HepG2 (cell line): ENCODE data around the gene C2orf49. TPM values are rescaled to one million over a fixed set of nuclear protein-coding genes. Genes with fewer than 3 reads are reported as not detected.
A peak's percentile ranks its signal among the peaks of the same experiment; 100 is the strongest.

Source experiments
- ASH2L ChIP-seq: fragments of 300-600, 200-600 bp; sonication (generic); IDR thresholded peaks from 2 replicates; pipeline ENCODE4 v1.7.0; 2017; ENCODE audit warnings: low read depth, mild to moderate bottlenecking, moderate library complexity, mixed read lengths, low read length; ENCODE audit not compliant: insufficient read length
- ATF1 ChIP-seq: IDR thresholded peaks from 2 replicates; pipeline ENCODE4 v1.6.1; 2016; ENCODE audit warnings: mild to moderate bottlenecking, control low read depth
- CREB1 ChIP-seq, 2 experiments: fragments of 450-650 bp in 1 of 2; IDR thresholded peaks; 2 replicates each; pipeline ENCODE4 v1.6.1; 2016 to 2017; ENCODE audit warnings: control low read depth in 1 of 2, mild to moderate bottlenecking in 1 of 2, missing compliant biosample characterization in 1 of 2, missing genetic modification characterization in 1 of 2
- HDAC2 ChIP-seq: sonication (generic); formaldehyde crosslinking; IDR thresholded peaks from 2 replicates; pipeline ENCODE4 v1.4.0; 2020; ENCODE audit warnings: missing genetic modification reagents
- HNF4G ChIP-seq, 2 experiments: sonication (generic) in 1 of 2; formaldehyde crosslinking in 1 of 2; IDR thresholded peaks; 2 replicates each; pipeline versions ENCODE4 v1.4.0 to v1.6.1; 2011 to 2020; ENCODE audit warnings: borderline replicate concordance in 2 of 2, low read depth in 2 of 2, mild to moderate bottlenecking in 2 of 2, low read length in 1 of 2, missing genetic modification reagents in 1 of 2, moderate library complexity in 1 of 2
- ISX ChIP-seq: sonication (generic); formaldehyde crosslinking; conservative IDR thresholded peaks from 2 replicates; pipeline ENCODE4 v1.5.0; 2020; ENCODE audit warnings: missing genetic modification reagents
- NBN ChIP-seq: fragments of 450-650 bp; conservative IDR thresholded peaks from 2 replicates; pipeline ENCODE4 v1.6.1; 2017
- SOX13 ChIP-seq, 3 experiments: fragments of 450-650 bp in 1 of 3; sonication (generic) in 1 of 3; formaldehyde crosslinking in 1 of 3; IDR thresholded peaks in 2 of 3; conservative IDR thresholded peaks in 1 of 3; 2 replicates each; pipeline versions ENCODE4 v1.5.0 to v1.6.1; 2016 to 2020; ENCODE audit warnings: antibody characterized with exemption in 1 of 3, mild to moderate bottlenecking in 1 of 3, missing compliant biosample characterization in 1 of 3, missing genetic modification reagents in 1 of 3, moderate library complexity in 1 of 3
- SRSF1 ChIP-seq: fragments of 200-400 bp; formaldehyde crosslinking; optimal IDR thresholded peaks from 2 replicates; pipeline ENCODE3; 2017; ENCODE audit warnings: mild to moderate bottlenecking, low read depth, low read length, moderate library complexity
- ZNF142 ChIP-seq: sonication (generic); formaldehyde crosslinking; IDR thresholded peaks from 2 replicates; pipeline ENCODE4 v1.4.0; 2020; ENCODE audit warnings: missing genetic modification reagents
- ZNF362 ChIP-seq: sonication (generic); formaldehyde crosslinking; IDR thresholded peaks from 2 replicates; pipeline ENCODE4 v1.4.0; 2020; ENCODE audit warnings: missing genetic modification reagents, mild to moderate bottlenecking, borderline replicate concordance
- ZNF430 ChIP-seq: sonication (generic); formaldehyde crosslinking; IDR thresholded peaks from 2 replicates; pipeline ENCODE4 v1.9.0; 2021; ENCODE audit warnings: mild to moderate bottlenecking, missing genetic modification reagents
- polyA plus RNA-seq, 8 experiments: library from polyadenylated mRNA; depleted of rRNA in 3 of 8; stranded (reverse) in 7 of 8; unstranded in 1 of 8; fragments of >200 nt; fragmentation: Illumina TruSeq in 4 of 8; extraction: Trizol in 4 of 8; gene quantifications; 2 replicates each; pipeline versions ENCODE4 v1.2.1 to v1.2.3, GENCODE V29; 2011 to 2016; ENCODE audit warnings: low read depth in 4 of 8, missing spikeins in 1 of 8, mixed read lengths in 1 of 8; ENCODE audit not compliant: insufficient read depth in 1 of 8
- total RNA-seq, 5 experiments: library from RNA; depleted of rRNA; stranded (reverse); fragments of >200 nt; fragmentation: Illumina TruSeq; extraction: Trizol; gene quantifications; 2 replicates each; pipeline ENCODE4 v1.2.3, GENCODE V29; 2016; ENCODE audit warnings: low read depth in 1 of 5
- TF ChIP-seq, protein P1 (sequence below): sonication (generic); formaldehyde crosslinking; IDR thresholded peaks from 2 replicates; pipeline ENCODE4 v1.4.0; 2020; ENCODE audit warnings: missing genetic modification reagents
- TF ChIP-seq, protein P2 (sequence below): sonication (generic); formaldehyde crosslinking; IDR thresholded peaks from 2 replicates; pipeline ENCODE4 v1.4.0; 2020; ENCODE audit warnings: missing genetic modification reagents, borderline replicate concordance

The C2orf49 gene
- total and polyA plus RNA-seq, 2 of the 13 experiments (the other 11 are each of a cell fraction or from before 2014, with no cell fraction given) = 24.7 to 28.8 TPM

DNA sequence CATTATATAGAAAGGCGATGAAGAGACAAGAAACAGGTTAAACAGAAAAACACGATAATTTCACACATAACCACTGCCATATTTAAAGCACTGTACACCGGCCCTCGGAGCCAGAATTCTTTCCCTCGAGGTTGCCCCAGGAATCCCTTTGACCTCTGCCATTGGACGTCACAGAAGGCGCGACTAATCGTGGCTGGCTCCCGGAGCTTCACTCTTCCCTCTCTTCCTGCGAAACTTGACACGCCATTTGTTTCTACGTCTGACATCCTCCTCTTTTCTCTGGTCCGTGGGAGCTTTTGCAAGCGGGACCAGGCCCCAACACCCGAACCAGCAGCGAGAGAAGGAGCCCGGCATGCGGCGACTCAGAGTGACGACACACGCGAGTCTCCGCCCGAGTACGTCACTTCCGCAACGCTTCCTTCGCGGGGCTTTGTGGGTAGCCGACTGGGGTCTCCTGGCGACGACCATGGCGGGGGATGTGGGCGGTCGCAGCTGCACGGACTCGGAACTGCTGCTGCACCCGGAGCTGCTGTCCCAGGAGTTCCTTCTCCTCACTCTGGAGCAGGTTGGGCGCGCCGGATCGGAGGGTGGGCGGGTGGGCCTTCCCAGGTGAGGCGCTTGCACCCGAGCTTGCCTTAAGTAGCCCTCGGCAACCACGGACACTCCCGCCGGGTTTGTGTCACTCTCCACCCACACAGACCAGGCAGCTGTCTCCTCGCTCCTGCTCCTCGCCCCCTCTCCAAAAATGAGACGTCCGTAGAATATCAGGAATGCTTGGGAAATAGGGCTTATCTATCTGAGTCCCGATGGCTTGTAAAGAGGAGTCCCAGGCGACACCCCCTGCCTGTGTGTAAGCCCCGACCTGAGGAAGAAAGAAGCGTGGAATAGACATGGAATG is at the start of gene C2orf49 (continued):
- TF ChIP-seq ATF1 = peak; percentile 100
- peak; percentile 95 for TF ChIP-seq ZNF430 (CRISPR knock-in tag)
- no peak for TF ChIP-seq NBN
- TF ChIP-seq, protein P1, sequence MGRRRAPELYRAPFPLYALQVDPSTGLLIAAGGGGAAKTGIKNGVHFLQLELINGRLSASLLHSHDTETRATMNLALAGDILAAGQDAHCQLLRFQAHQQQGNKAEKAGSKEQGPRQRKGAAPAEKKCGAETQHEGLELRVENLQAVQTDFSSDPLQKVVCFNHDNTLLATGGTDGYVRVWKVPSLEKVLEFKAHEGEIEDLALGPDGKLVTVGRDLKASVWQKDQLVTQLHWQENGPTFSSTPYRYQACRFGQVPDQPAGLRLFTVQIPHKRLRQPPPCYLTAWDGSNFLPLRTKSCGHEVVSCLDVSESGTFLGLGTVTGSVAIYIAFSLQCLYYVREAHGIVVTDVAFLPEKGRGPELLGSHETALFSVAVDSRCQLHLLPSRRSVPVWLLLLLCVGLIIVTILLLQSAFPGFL (CRISPR knock-in tag) = no peak
- peak; percentile 99 for TF ChIP-seq CREB1 (IDR thresholded peaks at IDR 0.05)
- peak; percentile 99 for TF ChIP-seq CREB1 (CRISPR knock-in tag; IDR thresholded peaks at IDR 0.05)
- TF ChIP-seq ISX (CRISPR knock-in tag) = no peak
- TF ChIP-seq ZNF362 (CRISPR knock-in tag) = no peak
- TF ChIP-seq, protein P2, sequence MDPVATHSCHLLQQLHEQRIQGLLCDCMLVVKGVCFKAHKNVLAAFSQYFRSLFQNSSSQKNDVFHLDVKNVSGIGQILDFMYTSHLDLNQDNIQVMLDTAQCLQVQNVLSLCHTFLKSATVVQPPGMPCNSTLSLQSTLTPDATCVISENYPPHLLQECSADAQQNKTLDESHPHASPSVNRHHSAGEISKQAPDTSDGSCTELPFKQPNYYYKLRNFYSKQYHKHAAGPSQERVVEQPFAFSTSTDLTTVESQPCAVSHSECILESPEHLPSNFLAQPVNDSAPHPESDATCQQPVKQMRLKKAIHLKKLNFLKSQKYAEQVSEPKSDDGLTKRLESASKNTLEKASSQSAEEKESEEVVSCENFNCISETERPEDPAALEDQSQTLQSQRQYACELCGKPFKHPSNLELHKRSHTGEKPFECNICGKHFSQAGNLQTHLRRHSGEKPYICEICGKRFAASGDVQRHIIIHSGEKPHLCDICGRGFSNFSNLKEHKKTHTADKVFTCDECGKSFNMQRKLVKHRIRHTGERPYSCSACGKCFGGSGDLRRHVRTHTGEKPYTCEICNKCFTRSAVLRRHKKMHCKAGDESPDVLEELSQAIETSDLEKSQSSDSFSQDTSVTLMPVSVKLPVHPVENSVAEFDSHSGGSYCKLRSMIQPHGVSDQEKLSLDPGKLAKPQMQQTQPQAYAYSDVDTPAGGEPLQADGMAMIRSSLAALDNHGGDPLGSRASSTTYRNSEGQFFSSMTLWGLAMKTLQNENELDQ (CRISPR knock-in tag) = no peak
- 0 out of 2 replicates have a peak, but pooled peaks have one; percentile 2 for TF ChIP-seq ZNF142
- peak; percentile 80; the same call in 1 of the 2 replicates for TF ChIP-seq HDAC2 (CRISPR knock-in tag)
- peak; percentile 100 for TF ChIP-seq ASH2L
- TF ChIP-seq SOX13 (IDR thresholded peaks at IDR 0.05) = no peak
- TF ChIP-seq SOX13 (CRISPR knock-in tag; conservative IDR thresholded peaks at IDR 0.05 in 1 of 2, IDR thresholded peaks at IDR 0.05 in 1 of 2) = no peak
- 0 out of 2 replicates have a peak, but pooled peaks have one; percentile 40 for TF ChIP-seq HNF4G (IDR thresholded peaks at IDR 0.05; ENCODE audit: borderline replicate concordance, low read depth, low read length)
- no peak for TF ChIP-seq HNF4G (CRISPR knock-in tag; IDR thresholded peaks at IDR 0.05; ENCODE audit: borderline replicate concordance, low read depth)
- peak; percentile 80 for TF ChIP-seq SRSF1
